ENCODE measurements around the gene PEX3. TPM values are rescaled to one million over a fixed set of nuclear protein-coding genes. Genes with fewer than 3 reads are reported as not detected.
A peak's percentile ranks its signal among the peaks of the same experiment; 100 is the strongest.

Gene PEX3
- total RNA-seq, 2 donors from 2014 or later: 2.0 to 4.4 TPM

DNA sequence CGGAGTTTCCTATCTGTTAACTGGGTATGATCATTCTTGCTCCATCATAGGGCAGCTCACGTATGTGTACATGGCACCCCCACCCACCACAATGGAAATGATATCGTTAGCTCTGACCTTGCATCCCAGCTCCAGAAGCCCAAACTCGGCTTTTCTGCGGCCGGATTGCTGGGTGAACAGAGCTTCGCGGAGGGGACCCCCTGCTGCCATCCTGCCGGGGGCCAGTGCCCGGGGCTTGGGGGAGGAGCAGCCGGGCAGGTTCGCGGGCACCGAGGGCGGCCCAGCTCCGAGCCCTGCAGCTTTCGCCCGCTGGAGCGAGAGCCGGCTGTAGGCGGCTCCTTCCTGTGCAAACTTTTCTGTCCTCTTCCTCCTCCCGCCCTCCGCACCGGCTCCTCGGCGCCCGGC, 85.9 kb downstream of the PEX3 start:
- no peaks in the 10 kb centered on the region for H3K36me3 ChIP-seq (replicated peaks in 1 of 2; ENCODE audit: insufficient read depth in 1 of 2, low read depth in 2 of 2)
- TF ChIP-seq POLR2A (IDR thresholded peaks at IDR 0.05) (peak in 2 of 3 donors; percentile 9 to 15), CTCF (IDR thresholded peaks at IDR 0.05) (no peak)
- H3K4me1 ChIP-seq: peaks cover 5% of the 10 kb centered on the region
- no peaks in the 10 kb centered on the region for H3K9me3 ChIP-seq
- 1% methylated on average over 19 to 26 of the region's 27 CpGs for WGBS, 2 donors
- H3K27ac ChIP-seq: peak overlapping the region; percentile 14 to 75 (median 70)
- ATAC-seq: peak; percentile 73
- DNase-seq: peak; percentile 39 to 56 (median 44)
- intact Hi-C loops (cut with DNase I): no loop called here
- no peaks in the 10 kb centered on the region for H3K27me3 ChIP-seq
- peak overlapping the region in 1 of 2 donors; percentile 35 for H3K4me3 ChIP-seq

DNA sequence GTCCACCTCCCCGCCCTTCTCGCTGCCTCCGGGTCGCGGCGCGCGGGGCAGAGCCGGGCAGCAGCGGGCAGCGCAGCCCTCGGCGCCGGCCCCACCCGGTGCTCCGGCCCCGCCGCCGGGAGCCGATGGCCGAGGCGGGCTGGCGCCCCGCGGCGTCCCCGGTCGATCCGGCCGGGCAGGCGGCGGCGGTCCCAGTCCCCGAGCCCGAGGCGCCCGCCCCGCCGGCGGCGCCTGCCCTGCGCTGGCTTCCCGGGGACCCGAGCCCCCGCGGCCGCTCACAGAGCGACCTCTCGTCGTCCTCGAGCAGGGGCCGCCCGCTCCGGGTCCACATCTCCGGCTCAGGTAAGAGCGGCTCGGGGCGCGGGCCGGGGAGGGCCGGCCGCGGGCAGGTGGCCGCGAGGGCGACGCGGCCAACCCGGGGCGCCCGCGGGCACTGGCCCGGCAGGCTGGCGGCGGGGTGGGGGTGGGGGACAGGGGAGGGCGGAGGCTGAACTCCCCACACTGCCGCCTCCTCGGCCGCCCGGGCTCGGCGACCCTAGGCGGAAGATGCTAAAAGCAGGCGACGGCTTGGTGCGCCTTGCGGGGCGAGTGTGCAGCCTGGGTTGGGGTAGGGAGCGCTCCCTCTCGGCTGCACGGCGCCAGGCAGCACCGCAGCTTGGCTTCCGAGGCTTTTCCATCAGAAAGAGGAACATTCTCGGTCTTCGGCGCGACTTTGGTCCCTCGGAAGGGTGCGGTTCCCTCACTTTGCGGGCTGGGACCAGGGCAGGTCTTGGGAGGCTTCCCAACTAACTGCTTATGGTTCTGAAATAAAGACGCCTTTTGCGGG, 86.5 kb downstream of the PEX3 start:
- WGBS, 2 donors: 0% methylated on average over 11 to 93 of the region's 103 CpGs

GRCh38 chr6:143538374-143538773, 87.8 kb downstream of the PEX3 start:
- Histone ChIP-seq H3K9me3 (no peaks in the 10 kb centered on the region), H3K27ac (no peak overlapping the region)

More for the DNA sequence above, 86.5 kb downstream of the PEX3 start:
- peak; percentile 79 for ATAC-seq
- DNase-seq: peak; percentile 58 to 68 (median 62)
- peaks cover 5% of the 10 kb centered on the region for H3K4me1 ChIP-seq
- no peaks in the 10 kb centered on the region for H3K36me3 ChIP-seq (replicated peaks in 1 of 2; ENCODE audit: insufficient read depth in 1 of 2, low read depth in 2 of 2)
- peak overlapping the region in 1 of 2 donors; percentile 35 for H3K4me3 ChIP-seq
- H3K27ac ChIP-seq: peak overlapping the region; percentile 14 to 75 (median 70)
- TF ChIP-seq CTCF (IDR thresholded peaks at IDR 0.05) (peak in 6 of 7 experiments; percentile 21 to 41 (median 32)), POLR2A (IDR thresholded peaks at IDR 0.05) (no peak)
- no peaks in the 10 kb centered on the region for H3K27me3 ChIP-seq
- intact Hi-C loops (cut with DNase I): no loop called here
- no peaks in the 10 kb centered on the region for H3K9me3 ChIP-seq

GRCh38 chr6:143539106-143539505, 88.5 kb downstream of the PEX3 start:
- intact Hi-C loops (cut with DNase I): no loop called here
- no peaks in the 10 kb centered on the region for H3K36me3 ChIP-seq (replicated peaks in 1 of 2; ENCODE audit: insufficient read depth in 1 of 2, low read depth in 2 of 2)
- H3K4me3 ChIP-seq: no peak overlapping the region
- no peak overlapping the region for H3K27ac ChIP-seq
- 92 to 96% methylated on average over 4 of the region's 4 CpGs for WGBS, 2 donors
- no peak for DNase-seq
- no peak for ATAC-seq
- peaks cover 5% of the 10 kb centered on the region for H3K4me1 ChIP-seq
- no peaks in the 10 kb centered on the region for H3K9me3 ChIP-seq
- H3K27me3 ChIP-seq: no peaks in the 10 kb centered on the region
- TF ChIP-seq POLR2A (IDR thresholded peaks at IDR 0.05) (no peak), CTCF (IDR thresholded peaks at IDR 0.05) (no peak)

More at GRCh38 chr6:143538374-143538773, 87.8 kb downstream of the PEX3 start:
- Histone ChIP-seq H3K36me3 (replicated peaks in 1 of 2; ENCODE audit: insufficient read depth in 1 of 2, low read depth in 2 of 2) (no peaks in the 10 kb centered on the region), H3K4me3 (no peak overlapping the region), H3K27me3 (no peaks in the 10 kb centered on the region), H3K4me1 (peaks cover 5% of the 10 kb centered on the region)
- ATAC-seq (no peak), DNase-seq (no peak)
- no peak for TF ChIP-seq CTCF (IDR thresholded peaks at IDR 0.05)
- no peak for TF ChIP-seq POLR2A (IDR thresholded peaks at IDR 0.05)
- 94 to 96% methylated on average over 5 to 7 of the region's 7 CpGs for WGBS, 2 donors
- intact Hi-C loops (cut with DNase I): no loop called here
